H9 (cell line): ENCODE measurements around the gene PTPN13. TPM values are rescaled to one million over a fixed set of nuclear protein-coding genes. Genes with fewer than 3 reads are reported as not detected.

Experiments
- DNase-seq: peaks from one replicate; pipeline ENCODE4 v3.0.0-alpha.2; 2017
- H2AFZ ChIP-seq: one replicate; pipeline ENCODE4 v1.6.1; 2013; ENCODE audit warnings: mild to moderate bottlenecking, low read length, control low read depth, moderate library complexity
- H2AK5ac ChIP-seq: 2 replicates; pipeline ENCODE4 v1.6.1; 2013; ENCODE audit warnings: low read length, control low read depth, mixed read lengths; ENCODE audit not compliant: insufficient read length
- H2BK120ac ChIP-seq: one replicate; pipeline ENCODE4 v1.6.1; 2013; ENCODE audit warnings: low read depth, mild to moderate bottlenecking, low read length, control low read depth, inconsistent platforms; ENCODE audit not compliant: poor library complexity, severe bottlenecking
- H2BK12ac ChIP-seq: 2 replicates; pipeline ENCODE4 v1.6.1; 2013; ENCODE audit warnings: low read length, control low read depth, mixed read lengths, low read depth; ENCODE audit not compliant: insufficient read length
- H2BK15ac ChIP-seq: 2 replicates; pipeline ENCODE4 v1.6.1; 2013; ENCODE audit warnings: low read depth, low read length, control low read depth
- H2BK20ac ChIP-seq: one replicate; pipeline ENCODE4 v1.6.1; 2013; ENCODE audit warnings: low read depth, mild to moderate bottlenecking, low read length, control low read depth, inconsistent platforms; ENCODE audit not compliant: poor library complexity, severe bottlenecking
- H2BK5ac ChIP-seq: 2 replicates; pipeline ENCODE4 v1.6.1; 2013; ENCODE audit warnings: low read length, control low read depth, mixed read lengths; ENCODE audit not compliant: insufficient read length
- H3K14ac ChIP-seq: 2 replicates; pipeline ENCODE4 v1.6.1; 2013; ENCODE audit warnings: low read length, control low read depth; ENCODE audit not compliant: insufficient read depth
- H3K18ac ChIP-seq: 2 replicates; pipeline ENCODE4 v1.6.1; 2013; ENCODE audit warnings: low read depth, mild to moderate bottlenecking, mixed read lengths, low read length, control low read depth; ENCODE audit not compliant: insufficient read length
- H3K23ac ChIP-seq: 2 replicates; pipeline ENCODE4 v1.6.1; 2013; ENCODE audit warnings: low read length, control low read depth, mixed read lengths, low read depth; ENCODE audit not compliant: insufficient read length
- H3K23me2 ChIP-seq: 2 replicates; pipeline ENCODE4 v1.6.1; 2013; ENCODE audit warnings: low read depth, mild to moderate bottlenecking, mixed read lengths, low read length, control low read depth; ENCODE audit not compliant: insufficient read length, poor library complexity, severe bottlenecking
- H3K27ac ChIP-seq: 2 replicates; pipeline ENCODE4 v1.5.1; 2013; ENCODE audit warnings: low read length, control low read depth, mixed read lengths, low read depth; ENCODE audit not compliant: insufficient read length
- H3K27me3 ChIP-seq: 2 replicates; pipeline ENCODE4 v1.6.1; 2013; ENCODE audit warnings: low read length, control low read depth, inconsistent platforms; ENCODE audit not compliant: insufficient read depth
- H3K4ac ChIP-seq: 2 replicates; pipeline ENCODE4 v1.6.1; 2013; ENCODE audit warnings: low read depth, mild to moderate bottlenecking, control low read depth, inconsistent platforms, low read length, moderate library complexity
- H3K4me1 ChIP-seq: 2 replicates; pipeline ENCODE4 v1.6.1; 2013; ENCODE audit warnings: low read length, control low read depth, inconsistent platforms; ENCODE audit not compliant: insufficient read depth
- H3K4me2 ChIP-seq: 2 replicates; pipeline ENCODE4 v1.6.1; 2013; ENCODE audit warnings: low read length, control low read depth, mixed read lengths; ENCODE audit not compliant: insufficient read length, insufficient read depth
- H3K56ac ChIP-seq: 2 replicates; pipeline ENCODE4 v1.6.1; 2013; ENCODE audit warnings: low read depth, mild to moderate bottlenecking, mixed read lengths, low read length, control low read depth; ENCODE audit not compliant: insufficient read length
- H3K79me1 ChIP-seq: 2 replicates; pipeline ENCODE4 v1.6.1; 2013; ENCODE audit warnings: low read depth, mild to moderate bottlenecking, moderate library complexity, low read length, control low read depth, inconsistent platforms; ENCODE audit not compliant: insufficient read depth, poor library complexity, severe bottlenecking
- H3K79me2 ChIP-seq: 2 replicates; pipeline ENCODE4 v1.6.1; 2013; ENCODE audit warnings: low read length, control low read depth, inconsistent platforms; ENCODE audit not compliant: insufficient read depth
- H3K9ac ChIP-seq: 2 replicates; pipeline ENCODE4 v1.6.1; 2013; ENCODE audit warnings: low read length, control low read depth, mixed read lengths; ENCODE audit not compliant: insufficient read length; ENCODE audit errors: extremely low read depth
- H3K9me3 ChIP-seq: one replicate; pipeline ENCODE4 v1.6.1; 2013; ENCODE audit warnings: low read depth, low read length, inconsistent platforms; ENCODE audit not compliant: control insufficient read depth
- H3T11ph ChIP-seq: one replicate; pipeline ENCODE4 v1.6.1; 2013; ENCODE audit warnings: mild to moderate bottlenecking, low read length, control low read depth, inconsistent platforms
- H4K20me1 ChIP-seq: one replicate; pipeline ENCODE4 v1.6.1; 2013; ENCODE audit not compliant: control insufficient read depth, insufficient read length, insufficient read depth
- H4K5ac ChIP-seq: 2 replicates; pipeline ENCODE4 v1.6.1; 2013; ENCODE audit warnings: low read depth, mild to moderate bottlenecking, mixed read lengths, low read length, control low read depth; ENCODE audit not compliant: insufficient read length
- H4K8ac ChIP-seq: replicated peaks from 2 replicates; pipeline ENCODE4 v1.6.1; 2013; ENCODE audit warnings: low read length, control low read depth, mixed read lengths, low read depth; ENCODE audit not compliant: insufficient read length
- H4K91ac ChIP-seq: 2 replicates; pipeline ENCODE4 v1.6.1; 2013; ENCODE audit warnings: low read depth, mild to moderate bottlenecking, moderate library complexity, mixed read lengths, low read length, control low read depth; ENCODE audit not compliant: insufficient read length
- H3K27ac Mint-ChIP-seq, 3 experiments: 2 replicates in 2 of 3; 3 replicates in 1 of 3; pipeline ENCODE4 v1.8.0; 2020 to 2021; ENCODE audit warnings: mixed read lengths in 3 of 3, mild to moderate bottlenecking in 1 of 3, moderate library complexity in 1 of 3
- H3K27me3 Mint-ChIP-seq: 2 replicates; pipeline ENCODE4 v1.8.0; 2021; ENCODE audit warnings: low read depth, mild to moderate bottlenecking, moderate library complexity, mixed read lengths
- H3K36me3 Mint-ChIP-seq, 3 experiments: 2 replicates in 2 of 3; 3 replicates in 1 of 3; pipeline ENCODE4 v1.8.0; 2020 to 2021; ENCODE audit warnings: low read depth in 3 of 3, mixed read lengths in 3 of 3; ENCODE audit not compliant: insufficient read depth in 1 of 3
- H3K4me1 Mint-ChIP-seq, 2 experiments: 2 replicates each; pipeline ENCODE4 v1.8.0; 2020; ENCODE audit warnings: mixed read lengths in 2 of 2
- H3K4me3 Mint-ChIP-seq, 2 experiments: 2 replicates in 1 of 2; 3 replicates in 1 of 2; pipeline ENCODE4 v1.8.0; 2020 to 2021; ENCODE audit warnings: mild to moderate bottlenecking in 2 of 2, mixed read lengths in 2 of 2, moderate library complexity in 1 of 2
- H3K9me3 Mint-ChIP-seq, 2 experiments: 2 replicates in 1 of 2; 3 replicates in 1 of 2; pipeline ENCODE4 v1.8.0; 2020; ENCODE audit warnings: mild to moderate bottlenecking in 2 of 2, mixed read lengths in 2 of 2, moderate library complexity in 1 of 2
- WGBS: extraction: QIAGEN DNeasy Blood & Tissue Kit; methylation state at CpG from one replicate; pipeline ENCODE4 v1.1.7; 2013; ENCODE audit warnings: missing lambda C conversion rate, low lambda C conversion rate, mixed read lengths; ENCODE audit not compliant: insufficient read length; ENCODE audit errors: extremely low coverage; 5-methylcytosine and 5-hydroxymethylcytosine counted together
- total RNA-seq: library from RNA; stranded (reverse); gene quantifications from 2 replicates; pipeline ENCODE4 v1.2.1, GENCODE V29; 2021
- TF ChIP-seq, protein P1 (sequence below): fragments of 200-600 bp; sonication (generic); conservative IDR thresholded peaks from 3 replicates; pipeline ENCODE4 v1.8.0; 2021; ENCODE audit warnings: antibody characterized with exemption, mild to moderate bottlenecking

Gene PTPN13
- total RNA-seq, 1 experiment from 2014 or later = 34.9 TPM

DNA sequence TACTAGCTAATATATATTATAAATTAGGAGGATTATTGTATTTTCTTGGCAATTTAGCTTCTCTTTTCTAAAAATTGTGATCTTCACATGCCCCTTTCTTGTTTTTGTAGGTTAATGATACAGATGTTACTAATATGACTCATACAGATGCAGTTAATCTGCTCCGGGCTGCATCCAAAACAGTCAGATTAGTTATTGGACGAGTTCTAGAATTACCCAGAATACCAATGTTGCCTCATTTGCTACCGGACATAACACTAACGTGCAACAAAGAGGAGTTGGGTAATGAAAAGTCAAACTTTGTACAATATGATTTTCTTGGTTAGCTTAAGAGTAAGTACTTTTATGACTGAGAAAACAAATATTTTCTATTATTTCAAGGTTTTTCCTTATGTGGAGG, 180.9 kb downstream of the PTPN13 start:
- Histone ChIP-seq H3K79me2 (no peaks in the 10 kb centered on the region), H4K5ac (no peak overlapping the region), H3K27me3 (no peaks in the 10 kb centered on the region), H2AFZ (no peak overlapping the region), H2BK5ac (no peak overlapping the region), H4K8ac (no peak overlapping the region), H3K4me1 (no peaks in the 10 kb centered on the region), H3K9me3 (no peaks in the 10 kb centered on the region), H3K23me2 (no peaks in the 10 kb centered on the region), H3K4me2 (no peak overlapping the region), H2BK20ac (no peak overlapping the region), H3K14ac (no peak overlapping the region), H3K4ac (no peak overlapping the region), H4K91ac (no peak overlapping the region), H3K56ac (no peak overlapping the region), H3K9ac (no peak overlapping the region), H3K18ac (no peak overlapping the region), H3K27ac (no peak overlapping the region), H2BK120ac (no peak overlapping the region), H3K79me1 (no peaks in the 10 kb centered on the region), H3K23ac (no peak overlapping the region), H2AK5ac (no peak overlapping the region), H3T11ph (no peak overlapping the region), H4K20me1 (no peaks in the 10 kb centered on the region), H2BK12ac (no peak overlapping the region), H2BK15ac (no peak overlapping the region)
- H3K36me3 Mint-ChIP-seq = peaks cover 23 to 46% (median 41%) of the 10 kb centered on the region in 3 experiments
- H3K27me3 Mint-ChIP-seq = no peaks in the 10 kb centered on the region
- TF ChIP-seq, protein P1, sequence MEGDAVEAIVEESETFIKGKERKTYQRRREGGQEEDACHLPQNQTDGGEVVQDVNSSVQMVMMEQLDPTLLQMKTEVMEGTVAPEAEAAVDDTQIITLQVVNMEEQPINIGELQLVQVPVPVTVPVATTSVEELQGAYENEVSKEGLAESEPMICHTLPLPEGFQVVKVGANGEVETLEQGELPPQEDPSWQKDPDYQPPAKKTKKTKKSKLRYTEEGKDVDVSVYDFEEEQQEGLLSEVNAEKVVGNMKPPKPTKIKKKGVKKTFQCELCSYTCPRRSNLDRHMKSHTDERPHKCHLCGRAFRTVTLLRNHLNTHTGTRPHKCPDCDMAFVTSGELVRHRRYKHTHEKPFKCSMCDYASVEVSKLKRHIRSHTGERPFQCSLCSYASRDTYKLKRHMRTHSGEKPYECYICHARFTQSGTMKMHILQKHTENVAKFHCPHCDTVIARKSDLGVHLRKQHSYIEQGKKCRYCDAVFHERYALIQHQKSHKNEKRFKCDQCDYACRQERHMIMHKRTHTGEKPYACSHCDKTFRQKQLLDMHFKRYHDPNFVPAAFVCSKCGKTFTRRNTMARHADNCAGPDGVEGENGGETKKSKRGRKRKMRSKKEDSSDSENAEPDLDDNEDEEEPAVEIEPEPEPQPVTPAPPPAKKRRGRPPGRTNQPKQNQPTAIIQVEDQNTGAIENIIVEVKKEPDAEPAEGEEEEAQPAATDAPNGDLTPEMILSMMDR = no peak
- peaks cover 2 to 3% of the 10 kb centered on the region in 2 experiments; a peak in 3 of 4 replicates for H3K4me1 Mint-ChIP-seq
- no CpG with 5 or more reads among the region's 4 CpGs for WGBS
- H3K4me3 Mint-ChIP-seq = no peak overlapping the region
- DNase-seq = no peak
- H3K9me3 Mint-ChIP-seq = no peaks in the 10 kb centered on the region
- H3K27ac Mint-ChIP-seq = no peak overlapping the region
